C4-2B (cell line): ENCODE results near the gene NDE1.

Experiments used
- ZFX ChIP-seq: fragments of 450-650 bp; IDR thresholded peaks from 2 replicates; pipeline ENCODE4 v1.6.1; 2017
- TF ChIP-seq, protein P1 (sequence below): fragments of 450-650 bp; conservative IDR thresholded peaks from 2 replicates; pipeline ENCODE4 v1.5.1; 2017; ENCODE audit warnings: mild to moderate bottlenecking

DNA sequence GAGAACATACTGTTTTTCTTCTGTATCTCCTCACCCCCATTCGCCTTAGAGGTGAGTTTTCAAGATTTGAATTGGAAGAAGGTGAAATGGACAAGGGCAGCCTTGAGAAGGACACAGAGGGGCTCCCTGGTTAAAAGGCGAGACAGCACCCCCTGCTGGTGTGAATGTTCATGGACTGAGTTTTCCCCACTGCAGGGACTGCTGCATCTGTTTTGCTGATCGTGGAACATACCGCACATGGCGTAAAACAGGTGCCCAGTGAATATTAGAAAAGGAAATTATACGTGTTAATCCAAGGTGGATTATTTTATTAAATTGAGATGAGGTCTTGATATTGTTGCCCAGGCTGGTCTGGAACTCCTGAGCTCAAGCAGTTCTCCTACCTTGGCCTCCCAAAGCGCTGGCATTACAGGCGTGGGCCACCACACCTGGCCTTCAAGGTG lies 54.5 kb downstream of the NDE1 start:
- TF ChIP-seq, protein P1, sequence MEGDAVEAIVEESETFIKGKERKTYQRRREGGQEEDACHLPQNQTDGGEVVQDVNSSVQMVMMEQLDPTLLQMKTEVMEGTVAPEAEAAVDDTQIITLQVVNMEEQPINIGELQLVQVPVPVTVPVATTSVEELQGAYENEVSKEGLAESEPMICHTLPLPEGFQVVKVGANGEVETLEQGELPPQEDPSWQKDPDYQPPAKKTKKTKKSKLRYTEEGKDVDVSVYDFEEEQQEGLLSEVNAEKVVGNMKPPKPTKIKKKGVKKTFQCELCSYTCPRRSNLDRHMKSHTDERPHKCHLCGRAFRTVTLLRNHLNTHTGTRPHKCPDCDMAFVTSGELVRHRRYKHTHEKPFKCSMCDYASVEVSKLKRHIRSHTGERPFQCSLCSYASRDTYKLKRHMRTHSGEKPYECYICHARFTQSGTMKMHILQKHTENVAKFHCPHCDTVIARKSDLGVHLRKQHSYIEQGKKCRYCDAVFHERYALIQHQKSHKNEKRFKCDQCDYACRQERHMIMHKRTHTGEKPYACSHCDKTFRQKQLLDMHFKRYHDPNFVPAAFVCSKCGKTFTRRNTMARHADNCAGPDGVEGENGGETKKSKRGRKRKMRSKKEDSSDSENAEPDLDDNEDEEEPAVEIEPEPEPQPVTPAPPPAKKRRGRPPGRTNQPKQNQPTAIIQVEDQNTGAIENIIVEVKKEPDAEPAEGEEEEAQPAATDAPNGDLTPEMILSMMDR: peak; percentile 90
- no peak for TF ChIP-seq ZFX
